Spleen (tissue), 7 donors: Measurements from ENCODE around the gene TEX22.

Experiments used
- CTCF ChIP-seq, 11 experiments: fragments of 200-600 bp in 7 of 11; fragments of 450-650 bp in 4 of 11; sonication (generic) in 4 of 11; IDR thresholded peaks in 8 of 11; conservative IDR thresholded peaks in 3 of 11; 1 replicate in 7 of 11; 2 replicates in 4 of 11; pipeline versions ENCODE4 v1.4.0 to v1.8.0; 2016 to 2021; ENCODE audit warnings: antibody characterized with exemption in 11 of 11, inconsistent platforms in 4 of 11, mild to moderate bottlenecking in 1 of 11
- POLR2A ChIP-seq, 3 donors: fragments of 450-650 bp; IDR thresholded peaks; one replicate each; pipeline ENCODE4 v1.5.1; 2017; ENCODE audit warnings: antibody characterized with exemption in 3 of 3, mild to moderate bottlenecking in 1 of 3
- donor health status: DM: no; HTN: no; CAD: no; lungs with moderate emphysema.
- donor health status: DM: no; HTN: no; CAD: no.
- donor health status: DM: no; HTN: no; CAD: no.

- TF ChIP-seq CTCF (IDR thresholded peaks at IDR 0.05 in 8 of 11, conservative IDR thresholded peaks at IDR 0.05 in 3 of 11), result no peak
- TF ChIP-seq POLR2A (IDR thresholded peaks at IDR 0.05), result no peak
These were observed 1.7 kb downstream of the TEX22 start for GRCh38 chr14:105400016-105400415.
